ENCODE data around the gene FBXW7.

Gene FBXW7

DNA sequence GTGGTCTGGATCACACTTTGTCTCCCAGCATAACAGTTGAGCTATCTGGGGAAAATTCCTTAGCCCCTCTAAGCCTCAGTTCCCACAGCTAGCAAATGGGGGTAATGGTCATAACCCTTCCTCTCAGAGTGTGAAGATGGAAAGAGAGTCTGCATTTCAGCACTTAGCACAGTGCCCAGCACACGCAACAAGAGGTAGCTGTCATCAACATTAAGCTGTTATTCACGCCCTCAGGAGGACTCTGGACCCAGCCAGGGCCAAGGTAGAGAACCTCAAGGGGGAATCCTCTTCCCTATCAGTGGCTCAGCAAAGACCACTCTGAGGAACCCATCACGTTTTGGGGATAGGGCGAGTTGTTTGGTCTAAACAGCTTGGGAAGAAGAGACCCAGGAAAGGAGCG, 258.6 kb downstream of the FBXW7 start:
- no peak for DNase-seq

DNA sequence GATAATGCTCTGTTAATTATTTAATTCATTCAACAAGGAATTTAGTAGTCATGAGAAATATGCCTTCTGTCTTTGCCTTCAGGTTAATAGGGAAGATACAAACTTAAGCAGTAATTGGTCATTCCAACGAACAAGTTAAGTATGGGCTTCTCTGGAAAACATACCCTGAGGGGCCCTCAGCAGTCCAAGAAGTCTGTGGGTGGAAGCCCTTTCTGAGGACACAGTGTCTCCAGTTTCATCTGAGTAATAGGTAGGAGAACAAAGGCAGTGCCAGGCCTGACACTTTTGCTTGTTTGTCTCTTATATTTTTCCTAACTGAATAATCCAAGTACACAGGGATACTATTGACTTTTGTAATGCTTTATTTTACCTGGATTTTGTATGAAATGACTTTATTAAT, 262.5 kb downstream of the FBXW7 start:
- no peak for DNase-seq

Data from suppressor macrophage treated with lipopolysaccharide for 1 hour (primary cell).